HG02610 (cell line): ENCODE data around the gene ADGRG4.

Experiments used
- ATAC-seq: cut with Tn5 transposase; IDR thresholded peaks from one replicate; pipeline ENCODE4 v1.9.1; 2021; ENCODE audit warnings: mild to moderate bottlenecking, moderate library complexity; ENCODE audit not compliant: unreplicated experiment

ADGRG4 gene

DNA sequence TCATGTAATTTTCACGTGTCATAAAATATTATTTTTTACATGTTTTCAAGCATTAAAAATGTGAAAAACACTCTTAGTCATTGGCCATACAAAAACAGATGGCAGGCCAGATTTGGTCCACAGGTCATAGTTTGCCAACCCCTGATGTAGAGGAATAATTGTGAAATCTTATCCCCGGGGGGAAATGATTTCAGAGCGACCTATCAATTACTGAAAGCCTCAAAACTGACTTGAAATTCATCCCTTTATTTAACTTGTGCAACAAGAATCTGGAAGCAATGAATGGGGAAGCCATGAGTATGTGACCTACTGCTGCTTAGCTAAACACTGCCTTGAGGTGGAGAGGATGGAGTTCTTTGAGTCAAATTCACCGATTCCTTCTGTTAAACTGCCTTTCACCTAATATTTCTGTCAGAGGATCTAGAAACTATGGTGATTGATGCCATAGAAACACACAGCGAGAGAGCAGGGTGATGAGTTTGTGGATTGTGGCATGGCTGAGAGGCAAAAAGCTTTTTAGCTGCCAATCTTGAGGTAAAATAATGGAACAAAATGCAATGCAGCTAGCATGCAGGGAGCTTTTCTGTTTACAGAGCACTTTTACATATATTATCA, 156.6 kb downstream of the ADGRG4 start:
- no peak for ATAC-seq

DNA sequence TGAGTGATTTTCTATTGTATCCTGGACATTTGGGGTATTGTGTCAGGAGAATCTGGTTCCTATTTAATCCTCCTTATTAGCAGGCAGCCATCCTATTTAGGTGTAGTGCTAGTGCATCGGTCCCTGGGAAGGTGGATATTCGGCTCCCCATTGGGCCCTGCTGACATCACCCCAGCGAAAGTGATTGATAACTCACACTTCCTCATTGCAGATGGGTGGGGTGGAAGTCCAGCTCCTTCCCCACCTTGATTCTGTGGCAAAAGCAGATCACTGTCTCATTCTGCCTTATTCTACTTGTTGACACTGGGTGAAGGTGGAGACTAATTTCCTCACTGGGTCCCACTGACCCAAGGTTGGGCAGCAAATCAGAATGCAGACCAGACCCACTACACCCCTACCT, 163.8 kb downstream of the ADGRG4 start:
- ATAC-seq = no peak
